GM12873 (cell line): ENCODE data around the gene ZDHHC18.
A peak's percentile ranks its signal among the peaks of the same experiment; 100 is the strongest.

Experiments
- CTCF ChIP-seq: IDR thresholded peaks from 2 replicates; pipeline ENCODE4 v1.5.1; 2012; ENCODE audit warnings: low read depth, mild to moderate bottlenecking, moderate library complexity, low read length, control low read depth; ENCODE audit not compliant: insufficient read depth; ENCODE audit errors: missing control alignments

The ZDHHC18 gene

GRCh38 chr1:26820784-26821269 is 5.7 kb upstream of the ZDHHC18 start:
- TF ChIP-seq CTCF, result peak; percentile 72

- no peak for TF ChIP-seq CTCF
Observed at GRCh38 chr1:26822737-26823395, 3.6 kb upstream of the ZDHHC18 start.

- no peak for TF ChIP-seq CTCF
Observed at GRCh38 chr1:26824731-26825130, 1.8 kb upstream of the ZDHHC18 start.

- no peak for TF ChIP-seq CTCF
Observed at GRCh38 chr1:26827106-26827604, 667 bp downstream of the ZDHHC18 start.

- TF ChIP-seq CTCF, result no peak
Observed at GRCh38 chr1:26827663-26828062, 1.2 kb downstream of the ZDHHC18 start.

- no peak for TF ChIP-seq CTCF
Observed at GRCh38 chr1:26828411-26828991, 2.0 kb downstream of the ZDHHC18 start.

GRCh38 chr1:26829184-26829911 is 2.9 kb downstream of the ZDHHC18 start:
- no peak for TF ChIP-seq CTCF
